Esophagus muscularis mucosa (tissue), 4 donors: ENCODE measurements around the gene HAPSTR1.

Source experiments
- EP300 ChIP-seq: sonication (generic); formaldehyde crosslinking; IDR thresholded peaks from one replicate; pipeline ENCODE4 v1.6.1; 2017; ENCODE audit warnings: antibody characterized with exemption
- POLR2A ChIP-seq: fragments of 450-650 bp; IDR thresholded peaks from one replicate; pipeline ENCODE4 v1.6.1; 2017; ENCODE audit warnings: antibody characterized with exemption, moderate library complexity, mild to moderate bottlenecking, low read depth
- POLR2AphosphoS5 ChIP-seq, 2 donors: sonication (generic); formaldehyde crosslinking; IDR thresholded peaks; one replicate each; pipeline ENCODE4 v1.6.1; 2017; ENCODE audit warnings: antibody characterized with exemption in 2 of 2
- TF ChIP-seq, protein P1 (sequence below), 3 experiments: fragments of 200-600 bp in 2 of 3; fragments of 450-650 bp in 1 of 3; sonication (generic) in 2 of 3; IDR thresholded peaks; one replicate each; pipeline ENCODE4 v1.5.1; 2017 to 2019; ENCODE audit warnings: antibody characterized with exemption in 3 of 3, mild to moderate bottlenecking in 2 of 3, moderate library complexity in 1 of 3

DNA sequence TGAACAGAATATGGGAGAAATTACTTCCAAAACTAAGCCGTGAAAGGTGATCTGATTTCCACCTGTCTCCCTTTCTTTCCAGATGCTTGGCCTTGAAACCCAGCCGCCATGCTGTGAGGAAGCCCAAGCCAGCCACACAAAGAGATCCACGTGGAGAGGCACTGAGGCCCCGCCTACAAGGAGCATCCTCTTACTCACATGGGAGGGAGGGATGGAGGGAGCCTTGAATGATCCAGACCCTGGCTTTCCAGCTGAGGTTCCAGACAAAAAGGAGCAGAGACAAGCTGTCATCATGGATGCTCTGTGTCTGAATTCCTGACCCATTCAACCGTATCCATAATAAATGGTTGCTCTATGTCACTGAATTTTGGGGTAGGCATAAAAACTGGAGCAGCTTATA lies 48.9 kb upstream of the HAPSTR1 start:
- TF ChIP-seq, protein P1, sequence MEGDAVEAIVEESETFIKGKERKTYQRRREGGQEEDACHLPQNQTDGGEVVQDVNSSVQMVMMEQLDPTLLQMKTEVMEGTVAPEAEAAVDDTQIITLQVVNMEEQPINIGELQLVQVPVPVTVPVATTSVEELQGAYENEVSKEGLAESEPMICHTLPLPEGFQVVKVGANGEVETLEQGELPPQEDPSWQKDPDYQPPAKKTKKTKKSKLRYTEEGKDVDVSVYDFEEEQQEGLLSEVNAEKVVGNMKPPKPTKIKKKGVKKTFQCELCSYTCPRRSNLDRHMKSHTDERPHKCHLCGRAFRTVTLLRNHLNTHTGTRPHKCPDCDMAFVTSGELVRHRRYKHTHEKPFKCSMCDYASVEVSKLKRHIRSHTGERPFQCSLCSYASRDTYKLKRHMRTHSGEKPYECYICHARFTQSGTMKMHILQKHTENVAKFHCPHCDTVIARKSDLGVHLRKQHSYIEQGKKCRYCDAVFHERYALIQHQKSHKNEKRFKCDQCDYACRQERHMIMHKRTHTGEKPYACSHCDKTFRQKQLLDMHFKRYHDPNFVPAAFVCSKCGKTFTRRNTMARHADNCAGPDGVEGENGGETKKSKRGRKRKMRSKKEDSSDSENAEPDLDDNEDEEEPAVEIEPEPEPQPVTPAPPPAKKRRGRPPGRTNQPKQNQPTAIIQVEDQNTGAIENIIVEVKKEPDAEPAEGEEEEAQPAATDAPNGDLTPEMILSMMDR (IDR thresholded peaks at IDR 0.05): no peak
- TF ChIP-seq POLR2A (no peak), EP300 (no peak), POLR2AphosphoS5 (IDR thresholded peaks at IDR 0.05) (no peak)
